ENCODE data around the gene RIMBP2.

The RIMBP2 gene

DNA sequence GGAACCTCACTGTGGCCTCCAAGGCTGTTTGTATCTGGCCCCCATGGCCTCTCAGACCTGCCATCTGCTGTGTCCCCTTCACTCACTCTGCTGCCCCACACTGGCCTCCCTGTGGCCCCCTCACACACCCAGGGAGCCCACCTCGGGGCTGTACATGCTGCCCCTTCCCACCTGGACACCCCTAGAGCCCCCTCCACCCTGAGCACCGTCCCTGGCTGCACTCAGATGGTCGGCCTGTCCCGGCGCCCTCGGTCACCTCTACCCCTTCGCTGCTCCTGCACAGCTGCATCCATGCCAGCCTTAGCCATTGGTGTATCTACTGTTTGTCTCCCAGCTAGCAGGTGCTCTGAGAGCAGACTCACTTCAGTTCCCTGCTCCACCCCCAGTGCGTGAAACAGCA, 144.4 kb downstream of the RIMBP2 start:
- no peaks in the 10 kb centered on the region for H3K4me1 ChIP-seq (ENCODE audit: control insufficient read depth, insufficient read depth, low read length)
- POLR2A ChIA-PET: no interaction called here
- H3K4me3 ChIP-seq (ENCODE audit: low read depth, low read length): no peak overlapping the region
- CTCF ChIA-PET: no interaction called here
- no peaks in the 10 kb centered on the region for H3K9me3 ChIP-seq (ENCODE audit: control insufficient read depth, insufficient read depth, low read depth, low read length)
- no peaks in the 10 kb centered on the region for H3K36me3 ChIP-seq (ENCODE audit: control insufficient read depth in 2 of 2, insufficient read depth in 1 of 2, low read length in 2 of 2)
- no peak for TF ChIP-seq ZNF214 (tag by site-specific recombination; IDR thresholded peaks at IDR 0.05; ENCODE audit: borderline replicate concordance)
- TF ChIP-seq PRDM1 (tag by site-specific recombination; IDR thresholded peaks at IDR 0.05): no peak
- TF ChIP-seq, protein P1, sequence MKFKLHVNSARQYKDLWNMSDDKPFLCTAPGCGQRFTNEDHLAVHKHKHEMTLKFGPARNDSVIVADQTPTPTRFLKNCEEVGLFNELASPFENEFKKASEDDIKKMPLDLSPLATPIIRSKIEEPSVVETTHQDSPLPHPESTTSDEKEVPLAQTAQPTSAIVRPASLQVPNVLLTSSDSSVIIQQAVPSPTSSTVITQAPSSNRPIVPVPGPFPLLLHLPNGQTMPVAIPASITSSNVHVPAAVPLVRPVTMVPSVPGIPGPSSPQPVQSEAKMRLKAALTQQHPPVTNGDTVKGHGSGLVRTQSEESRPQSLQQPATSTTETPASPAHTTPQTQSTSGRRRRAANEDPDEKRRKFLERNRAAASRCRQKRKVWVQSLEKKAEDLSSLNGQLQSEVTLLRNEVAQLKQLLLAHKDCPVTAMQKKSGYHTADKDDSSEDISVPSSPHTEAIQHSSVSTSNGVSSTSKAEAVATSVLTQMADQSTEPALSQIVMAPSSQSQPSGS (tag by site-specific recombination; IDR thresholded peaks at IDR 0.05; ENCODE audit: low read depth): no peak
- TF ChIP-seq ZNF449 (tag by site-specific recombination; IDR thresholded peaks at IDR 0.05): no peak
- TF ChIP-seq ZNF548 (tag by site-specific recombination; IDR thresholded peaks at IDR 0.05): no peak
- TF ChIP-seq ZNF423 (tag by site-specific recombination; IDR thresholded peaks at IDR 0.05): no peak
- no peak for TF ChIP-seq FEZF1 (tag by site-specific recombination; IDR thresholded peaks at IDR 0.05)
- no peak for TF ChIP-seq KLF10 (tag by site-specific recombination; IDR thresholded peaks at IDR 0.05)
- no peak overlapping the region for H3K27ac ChIP-seq (ENCODE audit: extremely low read depth, low read depth, low read length)

DNA sequence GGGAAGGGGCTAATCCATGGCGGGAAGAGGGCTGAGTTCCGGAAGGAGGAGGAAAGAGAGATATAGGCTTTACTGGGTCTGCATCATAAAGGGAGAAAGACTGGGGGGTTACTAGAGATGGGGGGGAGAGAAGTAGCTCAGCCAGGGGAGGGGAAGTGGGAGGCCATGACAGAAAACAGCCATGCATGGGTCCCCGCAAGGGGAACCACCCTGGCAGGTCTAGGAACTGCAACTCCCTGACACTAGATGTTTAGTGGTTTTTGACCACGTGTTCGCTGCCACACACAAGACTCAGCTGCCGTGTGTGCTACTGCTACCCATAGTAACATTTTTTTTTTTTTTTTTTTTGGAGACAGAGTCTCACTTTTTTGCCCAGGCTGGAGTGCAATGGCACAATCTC, 145.0 kb downstream of the RIMBP2 start:
- ChIA-PET CTCF (no interaction called here), POLR2A (interaction anchor here (0.6 kb wide), 1 partner anchor 797 kb away, joined by 3 read pairs; no protein-coding TSS in a partner anchor)
- no peak overlapping the region for H3K4me3 ChIP-seq (ENCODE audit: low read depth, low read length)
- no peaks in the 10 kb centered on the region for H3K36me3 ChIP-seq (ENCODE audit: control insufficient read depth in 2 of 2, insufficient read depth in 1 of 2, low read length in 2 of 2)
- no peak overlapping the region for H3K27ac ChIP-seq (ENCODE audit: extremely low read depth, low read depth, low read length)
- TF ChIP-seq ZNF248 (tag by site-specific recombination; IDR thresholded peaks at IDR 0.05) (no peak), ZNF221 (tag by site-specific recombination; IDR thresholded peaks at IDR 0.05; ENCODE audit: borderline replicate concordance) (no peak), ZNF654 (tag by site-specific recombination; IDR thresholded peaks at IDR 0.05; ENCODE audit: low read depth) (no peak), ZNF350 (tag by site-specific recombination; IDR thresholded peaks at IDR 0.05) (no peak), ZNF184 (tag by site-specific recombination; IDR thresholded peaks at IDR 0.05) (no peak), ZNF214 (tag by site-specific recombination; IDR thresholded peaks at IDR 0.05; ENCODE audit: borderline replicate concordance) (no peak), ZNF324 (tag by site-specific recombination; IDR thresholded peaks at IDR 0.05) (no peak), ZNF514 (tag by site-specific recombination; IDR thresholded peaks at IDR 0.05) (no peak), ZFP3 (tag by site-specific recombination; IDR thresholded peaks at IDR 0.05; ENCODE audit: low read depth) (no peak)
- TF ChIP-seq, protein P2, sequence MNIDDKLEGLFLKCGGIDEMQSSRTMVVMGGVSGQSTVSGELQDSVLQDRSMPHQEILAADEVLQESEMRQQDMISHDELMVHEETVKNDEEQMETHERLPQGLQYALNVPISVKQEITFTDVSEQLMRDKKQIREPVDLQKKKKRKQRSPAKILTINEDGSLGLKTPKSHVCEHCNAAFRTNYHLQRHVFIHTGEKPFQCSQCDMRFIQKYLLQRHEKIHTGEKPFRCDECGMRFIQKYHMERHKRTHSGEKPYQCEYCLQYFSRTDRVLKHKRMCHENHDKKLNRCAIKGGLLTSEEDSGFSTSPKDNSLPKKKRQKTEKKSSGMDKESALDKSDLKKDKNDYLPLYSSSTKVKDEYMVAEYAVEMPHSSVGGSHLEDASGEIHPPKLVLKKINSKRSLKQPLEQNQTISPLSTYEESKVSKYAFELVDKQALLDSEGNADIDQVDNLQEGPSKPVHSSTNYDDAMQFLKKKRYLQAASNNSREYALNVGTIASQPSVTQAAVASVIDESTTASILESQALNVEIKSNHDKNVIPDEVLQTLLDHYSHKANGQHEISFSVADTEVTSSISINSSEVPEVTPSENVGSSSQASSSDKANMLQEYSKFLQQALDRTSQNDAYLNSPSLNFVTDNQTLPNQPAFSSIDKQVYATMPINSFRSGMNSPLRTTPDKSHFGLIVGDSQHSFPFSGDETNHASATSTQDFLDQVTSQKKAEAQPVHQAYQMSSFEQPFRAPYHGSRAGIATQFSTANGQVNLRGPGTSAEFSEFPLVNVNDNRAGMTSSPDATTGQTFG (tag by site-specific recombination; IDR thresholded peaks at IDR 0.05; ENCODE audit: borderline replicate concordance): no peak
- H3K4me1 ChIP-seq (ENCODE audit: control insufficient read depth, insufficient read depth, low read length): no peaks in the 10 kb centered on the region
- H3K9me3 ChIP-seq (ENCODE audit: control insufficient read depth, insufficient read depth, low read depth, low read length): no peaks in the 10 kb centered on the region

DNA sequence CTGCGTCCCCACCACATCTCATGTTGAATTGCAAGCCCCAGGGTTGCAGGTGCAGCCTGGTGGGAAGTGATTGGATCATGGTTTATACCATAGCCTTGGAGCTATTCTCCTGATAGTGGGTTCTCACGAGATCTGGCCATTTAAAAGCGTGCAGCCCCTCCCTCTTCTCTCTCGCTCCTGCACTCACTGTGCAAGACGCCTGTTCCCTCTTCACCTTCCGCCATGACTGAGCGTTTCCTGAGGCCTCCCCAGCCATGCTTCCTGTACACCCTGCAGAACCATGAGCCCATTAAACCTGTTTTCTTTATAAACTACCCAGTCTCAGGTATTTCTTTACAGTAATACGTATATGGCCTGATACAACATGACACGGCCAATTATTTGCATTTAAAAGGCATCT, 146.6 kb downstream of the RIMBP2 start:
- Histone ChIP-seq H3K9me3 (ENCODE audit: control insufficient read depth, insufficient read depth, low read depth, low read length) (no peaks in the 10 kb centered on the region; the same call in 1 of the 2 replicates), H3K4me3 (ENCODE audit: low read depth, low read length) (no peak overlapping the region), H3K27ac (ENCODE audit: extremely low read depth, low read depth, low read length) (no peak overlapping the region), H3K4me1 (ENCODE audit: control insufficient read depth, insufficient read depth, low read length) (no peaks in the 10 kb centered on the region), H3K36me3 (ENCODE audit: control insufficient read depth in 2 of 2, insufficient read depth in 1 of 2, low read length in 2 of 2) (no peaks in the 10 kb centered on the region)
- ChIA-PET POLR2A (no interaction called here), CTCF (interaction anchor here (0.6 kb wide), 1 partner anchor 64 kb away, joined by 3 read pairs; no protein-coding TSS in a partner anchor)
- TF ChIP-seq ZNF362 (tag by site-specific recombination; IDR thresholded peaks at IDR 0.05): no peak
- no peak for TF ChIP-seq ZBTB1 (tag by site-specific recombination; IDR thresholded peaks at IDR 0.05)
- no peak for TF ChIP-seq ZNF792 (tag by site-specific recombination; IDR thresholded peaks at IDR 0.05)
- no peak for TF ChIP-seq ZNF473 (tag by site-specific recombination; IDR thresholded peaks at IDR 0.05)
- TF ChIP-seq, protein P3, sequence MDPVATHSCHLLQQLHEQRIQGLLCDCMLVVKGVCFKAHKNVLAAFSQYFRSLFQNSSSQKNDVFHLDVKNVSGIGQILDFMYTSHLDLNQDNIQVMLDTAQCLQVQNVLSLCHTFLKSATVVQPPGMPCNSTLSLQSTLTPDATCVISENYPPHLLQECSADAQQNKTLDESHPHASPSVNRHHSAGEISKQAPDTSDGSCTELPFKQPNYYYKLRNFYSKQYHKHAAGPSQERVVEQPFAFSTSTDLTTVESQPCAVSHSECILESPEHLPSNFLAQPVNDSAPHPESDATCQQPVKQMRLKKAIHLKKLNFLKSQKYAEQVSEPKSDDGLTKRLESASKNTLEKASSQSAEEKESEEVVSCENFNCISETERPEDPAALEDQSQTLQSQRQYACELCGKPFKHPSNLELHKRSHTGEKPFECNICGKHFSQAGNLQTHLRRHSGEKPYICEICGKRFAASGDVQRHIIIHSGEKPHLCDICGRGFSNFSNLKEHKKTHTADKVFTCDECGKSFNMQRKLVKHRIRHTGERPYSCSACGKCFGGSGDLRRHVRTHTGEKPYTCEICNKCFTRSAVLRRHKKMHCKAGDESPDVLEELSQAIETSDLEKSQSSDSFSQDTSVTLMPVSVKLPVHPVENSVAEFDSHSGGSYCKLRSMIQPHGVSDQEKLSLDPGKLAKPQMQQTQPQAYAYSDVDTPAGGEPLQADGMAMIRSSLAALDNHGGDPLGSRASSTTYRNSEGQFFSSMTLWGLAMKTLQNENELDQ (tag by site-specific recombination; IDR thresholded peaks at IDR 0.05; ENCODE audit: low read depth): no peak
- TF ChIP-seq ZNF133 (tag by site-specific recombination; IDR thresholded peaks at IDR 0.05): no peak
- TF ChIP-seq SP7 (tag by site-specific recombination; IDR thresholded peaks at IDR 0.05): no peak
- no peak for TF ChIP-seq YY2 (tag by site-specific recombination; IDR thresholded peaks at IDR 0.05)

All from HEK293 (cell line).